ENCODE data around the gene TNFSF8.

The TNFSF8 gene

DNA sequence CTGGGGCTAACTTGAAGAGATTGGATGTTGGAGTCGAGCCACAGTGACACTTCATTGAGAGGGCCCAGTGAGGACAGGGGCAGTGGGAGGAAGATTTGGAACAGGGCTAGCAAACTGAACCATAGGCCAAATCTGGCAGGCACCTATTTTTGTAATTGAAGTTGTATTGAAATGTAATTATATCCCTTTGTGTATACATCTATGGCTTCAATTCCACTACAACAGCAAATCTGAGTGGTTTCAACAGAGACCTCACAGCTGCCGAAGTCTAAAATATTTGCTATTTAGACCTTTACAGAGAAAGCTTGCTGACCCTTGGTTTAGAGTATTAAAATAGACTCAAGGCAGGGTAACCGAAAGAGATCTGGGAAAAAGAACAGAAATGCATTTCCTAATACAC lies 4.7 kb upstream of the TNFSF8 start:
- no peak for DNase-seq

DNA sequence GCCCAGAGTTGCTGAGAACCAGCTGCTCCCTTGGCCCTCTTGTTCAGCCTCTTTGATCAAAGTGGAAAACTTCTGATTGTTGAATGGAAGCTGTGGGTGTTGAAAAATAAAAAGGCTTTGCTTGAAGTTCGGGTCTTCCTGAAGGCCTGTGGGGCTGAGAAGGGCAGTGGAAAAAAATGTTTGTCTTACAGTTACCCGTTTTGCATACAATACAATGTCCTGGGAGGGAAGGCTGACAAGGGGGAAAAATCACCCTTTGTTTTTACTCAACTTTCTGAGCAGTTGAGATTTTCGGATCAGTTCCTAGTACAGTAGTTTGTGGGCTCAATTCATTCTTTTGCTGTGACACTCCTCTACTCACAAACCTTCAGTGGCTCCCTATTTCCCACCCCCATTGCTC lies 2.1 kb upstream of the TNFSF8 start:
- no peak for DNase-seq

- no peak for DNase-seq
These were observed 1.0 kb upstream of the TNFSF8 start for GRCh38 chr9:114931407-114931806.

DNA sequence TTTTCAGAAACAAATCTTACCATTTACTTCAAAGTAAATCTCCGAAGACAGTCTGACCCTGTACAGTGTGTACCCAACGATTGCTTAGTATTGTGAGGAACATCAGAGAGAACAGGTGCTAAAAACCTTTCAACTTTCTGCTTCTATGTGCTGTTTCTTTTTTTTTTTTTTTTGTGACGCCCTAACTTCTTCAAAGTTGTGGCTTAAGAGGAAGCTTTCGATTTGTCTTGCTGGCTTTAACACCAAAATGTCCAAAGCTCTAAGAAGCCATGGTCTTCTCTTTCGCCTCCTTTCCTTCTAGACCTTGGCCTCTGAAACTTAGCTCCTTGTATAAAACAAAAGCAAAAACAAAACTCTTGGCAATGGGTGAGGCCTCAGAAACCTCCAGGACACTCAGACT lies 1.2 kb downstream of the TNFSF8 start:
- no peak for DNase-seq

DNA sequence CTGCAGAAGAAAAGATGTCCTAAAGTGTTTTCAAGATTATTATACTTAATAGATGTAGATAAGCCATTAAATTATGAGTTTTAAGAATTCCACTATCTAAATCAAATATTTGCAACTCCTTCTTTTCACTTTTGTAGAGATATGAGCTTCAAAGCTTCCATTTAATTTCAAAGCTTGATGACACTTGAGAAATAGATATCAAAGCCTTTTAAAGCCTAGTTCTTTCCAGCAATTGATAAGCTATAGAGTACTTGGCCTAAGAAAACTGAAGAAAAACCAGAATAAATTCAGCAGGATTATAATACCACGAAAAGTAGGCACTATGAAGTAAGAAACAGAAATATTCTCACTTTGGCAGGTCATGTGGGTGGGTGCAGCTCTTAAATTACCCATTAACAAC lies 1.7 kb downstream of the TNFSF8 start:
- DNase-seq, result no peak

DNA sequence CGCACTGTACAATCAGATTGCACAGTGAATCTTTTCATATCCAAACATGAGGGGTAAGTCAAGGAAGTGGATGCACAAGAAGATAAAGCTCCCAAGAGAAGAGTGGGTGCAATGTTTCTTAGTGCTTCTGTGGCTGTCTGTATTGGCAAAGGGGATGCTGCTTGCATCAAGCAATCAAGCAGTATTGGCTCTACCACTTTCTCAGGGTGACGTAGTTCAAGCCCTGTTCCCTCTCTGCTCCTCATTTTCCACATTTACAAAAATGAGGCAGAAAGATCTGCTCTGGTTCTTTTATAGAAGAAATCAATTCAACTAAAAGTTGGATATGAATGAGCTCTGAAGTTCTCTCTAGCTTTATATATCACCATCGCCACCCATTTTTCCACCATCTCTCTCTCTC lies 2.3 kb downstream of the TNFSF8 start:
- DNase-seq, result no peak

GRCh38 chr9:114925672-114926071 lies 4.7 kb downstream of the TNFSF8 start:
- no peak for DNase-seq

- DNase-seq, result no peak
These were observed 5.4 kb downstream of the TNFSF8 start for GRCh38 chr9:114925039-114925438.

DNA sequence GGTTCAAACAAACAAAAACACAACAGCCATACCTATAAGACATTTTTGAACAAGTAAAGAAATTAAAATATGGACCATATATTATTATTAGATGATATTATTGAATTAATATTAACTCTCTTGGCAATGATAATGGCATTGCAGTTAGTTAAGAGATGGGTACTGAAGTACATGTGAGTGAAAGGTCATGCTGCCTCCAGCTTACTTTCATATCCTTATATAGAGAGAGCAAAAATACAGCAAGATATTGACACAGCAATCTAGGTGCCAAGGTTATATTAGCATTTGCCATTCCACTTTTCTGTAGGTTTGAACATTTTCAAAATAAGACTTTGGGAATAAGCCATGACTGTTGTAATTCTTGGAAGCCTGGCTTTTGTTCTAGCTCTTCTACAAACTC lies 6.1 kb downstream of the TNFSF8 start:
- DNase-seq, result no peak

DNA sequence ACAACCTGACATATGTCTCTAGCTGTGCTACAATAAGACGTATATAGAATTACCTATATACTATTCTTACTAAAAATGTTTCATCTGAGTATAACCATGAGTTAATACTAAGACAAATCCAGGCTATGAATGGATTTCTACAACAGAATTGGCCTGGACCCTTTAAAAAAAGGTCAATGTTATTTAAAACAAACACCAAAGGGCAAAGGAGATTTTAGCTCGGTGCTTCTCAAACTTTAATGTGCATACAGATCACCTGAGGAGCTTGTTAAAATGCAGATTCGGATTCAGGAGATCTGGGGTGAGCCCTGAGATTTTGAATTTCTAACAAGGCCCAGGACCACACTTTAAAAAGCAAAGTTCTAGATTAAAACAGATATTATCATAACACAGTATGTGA lies 6.5 kb downstream of the TNFSF8 start:
- DNase-seq, result no peak

- no peak for DNase-seq
These were observed 9.2 kb downstream of the TNFSF8 start for GRCh38 chr9:114921171-114921570.

GRCh38 chr9:114919611-114920010 lies 10.8 kb downstream of the TNFSF8 start:
- no peak for DNase-seq

DNA sequence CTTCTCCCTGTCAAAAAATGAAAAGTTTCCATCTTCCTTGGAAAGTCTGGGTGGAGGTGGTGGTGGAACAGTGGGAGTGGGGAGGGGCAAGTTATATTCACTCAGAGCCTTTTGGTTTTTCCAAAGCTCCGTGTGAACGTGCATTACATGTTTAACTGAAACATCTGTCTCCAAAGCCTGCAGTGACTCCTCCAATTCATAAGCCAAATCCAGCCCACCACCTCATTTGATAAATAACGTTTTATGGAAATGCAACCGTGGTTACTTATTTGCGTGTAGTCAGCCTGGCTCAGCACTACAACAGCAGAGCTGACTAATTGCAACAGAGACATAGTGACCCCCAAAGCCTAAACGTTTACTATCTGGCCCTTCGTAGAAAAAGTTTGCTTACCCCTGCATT lies 13.9 kb downstream of the TNFSF8 start:
- DNase-seq, result no peak

DNA sequence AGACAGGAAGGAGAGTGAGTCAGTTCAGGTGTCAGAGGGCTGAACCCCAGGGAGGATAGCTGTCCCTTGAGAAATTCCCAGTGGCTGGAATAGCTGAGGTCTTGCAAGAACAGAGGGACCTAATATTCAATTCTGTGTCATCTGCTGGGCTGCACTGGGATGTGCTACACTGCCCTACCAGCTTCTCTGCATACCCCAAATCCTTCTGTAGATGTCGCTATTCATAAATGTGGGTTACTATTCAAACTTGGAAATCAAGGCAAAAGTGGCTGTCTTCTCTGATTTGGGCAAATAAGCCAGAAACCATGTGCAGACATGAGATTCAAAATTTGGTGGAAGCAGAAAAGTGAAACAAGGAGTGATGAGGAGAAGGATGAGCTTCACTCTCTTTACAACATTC lies 16.3 kb downstream of the TNFSF8 start:
- no peak for DNase-seq

GRCh38 chr9:114913656-114914055 lies 16.7 kb downstream of the TNFSF8 start:
- no peak for DNase-seq

DNA sequence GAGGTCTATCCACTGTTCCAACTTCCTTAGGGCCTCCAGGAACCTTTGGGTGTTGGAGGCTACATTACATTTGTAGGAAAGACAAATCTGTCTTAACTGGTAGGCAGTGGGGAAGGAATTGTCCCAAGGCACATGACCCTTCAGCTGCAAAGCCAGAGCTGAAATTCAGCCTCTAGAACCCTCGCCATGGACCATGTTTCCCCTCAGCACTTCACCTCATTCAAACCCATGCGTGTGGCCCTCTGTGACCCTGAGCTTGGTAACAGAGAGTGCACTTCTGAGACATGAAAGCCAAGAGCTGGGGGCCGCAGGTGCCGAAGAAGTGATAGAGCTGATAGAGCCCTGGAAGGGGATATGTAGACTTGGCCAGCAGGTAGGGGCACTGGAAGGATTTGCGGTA lies 17.2 kb downstream of the TNFSF8 start:
- no peak for DNase-seq

GRCh38 chr9:114911167-114911821 lies 19.1 kb downstream of the TNFSF8 start:
- DNase-seq, result peak; percentile 82

GRCh38 chr9:114910541-114910940 lies 19.9 kb downstream of the TNFSF8 start:
- DNase-seq, result peak; percentile 34

DNA sequence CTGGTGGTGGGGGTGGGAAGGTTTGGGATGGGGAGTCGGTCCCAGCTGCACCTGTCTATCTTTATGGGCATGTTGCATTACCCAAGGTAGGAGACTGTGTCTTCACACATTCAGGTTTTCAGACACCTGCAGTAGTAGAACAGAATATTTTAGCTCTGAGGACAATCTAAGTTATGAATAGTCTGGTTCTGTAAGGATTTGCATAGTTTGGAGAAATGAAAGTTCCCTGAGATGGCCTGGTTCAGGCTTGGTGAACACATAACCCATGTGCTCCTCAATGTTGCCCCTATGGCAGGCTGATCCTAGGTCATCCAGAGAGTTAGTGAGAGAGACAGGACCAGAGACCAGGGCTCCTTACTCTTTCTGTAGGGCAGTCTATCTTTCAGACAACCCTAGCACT lies 20.7 kb downstream of the TNFSF8 start:
- peak; percentile 40 for DNase-seq

DNA sequence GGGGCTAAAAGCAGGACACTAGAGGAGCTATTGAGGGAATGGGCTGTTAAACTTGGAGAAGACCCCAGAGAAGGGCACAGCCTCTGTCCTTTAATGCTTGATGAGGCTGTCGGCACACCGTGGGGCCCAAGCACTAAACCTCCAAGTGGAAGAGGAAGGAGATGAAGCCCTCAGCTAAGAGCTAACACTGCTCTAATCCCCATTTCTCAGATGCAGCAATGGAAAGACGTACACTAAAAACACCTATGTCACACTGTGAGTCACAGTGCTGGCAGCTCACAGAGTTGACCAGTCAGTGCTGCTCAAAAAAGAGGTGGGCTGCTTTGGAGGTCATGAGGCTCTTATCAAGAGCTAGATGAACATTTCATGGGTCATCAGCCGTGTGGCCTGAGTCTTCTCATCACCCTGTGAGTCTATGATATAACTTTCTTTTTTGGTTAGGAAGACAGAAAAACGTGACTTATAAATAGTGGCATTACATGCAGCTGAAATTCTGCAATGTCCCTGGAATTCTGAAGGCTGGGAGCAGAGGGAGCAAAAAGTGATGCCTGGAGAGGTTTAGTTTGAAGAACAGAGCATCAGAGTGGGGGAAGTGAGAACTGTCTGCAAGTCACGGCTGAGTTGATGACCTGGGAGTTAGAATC lies 21.5 kb downstream of the TNFSF8 start:
- peak; percentile 82 for DNase-seq

DNA sequence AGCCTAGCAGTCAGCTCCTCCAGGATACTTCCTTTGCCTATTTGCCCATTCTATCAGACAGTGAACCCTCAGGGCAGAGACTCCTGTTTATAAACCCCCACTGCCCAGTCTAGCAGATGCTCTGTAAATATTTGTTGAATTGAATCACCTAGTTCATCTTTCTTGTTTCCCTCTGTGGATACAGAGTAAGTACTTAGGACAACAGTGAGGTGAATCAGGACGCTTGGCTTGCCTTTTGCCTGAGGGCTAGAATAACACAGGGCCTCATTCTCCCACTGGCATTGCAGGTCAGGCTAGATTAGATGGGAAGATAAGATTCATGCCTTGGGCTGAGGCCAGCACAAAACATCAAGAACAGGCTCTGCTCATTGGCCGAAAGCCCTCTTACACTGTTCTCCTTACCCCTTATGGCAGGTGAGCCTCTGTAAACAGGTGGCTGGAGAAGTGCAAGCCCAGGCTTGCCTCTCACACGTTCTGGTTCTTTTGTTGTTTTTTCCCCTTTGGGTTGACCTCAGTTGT lies 22.2 kb downstream of the TNFSF8 start:
- DNase-seq, result peak; percentile 98

GRCh38 chr9:114906922-114907571 lies 23.3 kb downstream of the TNFSF8 start:
- DNase-seq, result peak; percentile 90

DNA sequence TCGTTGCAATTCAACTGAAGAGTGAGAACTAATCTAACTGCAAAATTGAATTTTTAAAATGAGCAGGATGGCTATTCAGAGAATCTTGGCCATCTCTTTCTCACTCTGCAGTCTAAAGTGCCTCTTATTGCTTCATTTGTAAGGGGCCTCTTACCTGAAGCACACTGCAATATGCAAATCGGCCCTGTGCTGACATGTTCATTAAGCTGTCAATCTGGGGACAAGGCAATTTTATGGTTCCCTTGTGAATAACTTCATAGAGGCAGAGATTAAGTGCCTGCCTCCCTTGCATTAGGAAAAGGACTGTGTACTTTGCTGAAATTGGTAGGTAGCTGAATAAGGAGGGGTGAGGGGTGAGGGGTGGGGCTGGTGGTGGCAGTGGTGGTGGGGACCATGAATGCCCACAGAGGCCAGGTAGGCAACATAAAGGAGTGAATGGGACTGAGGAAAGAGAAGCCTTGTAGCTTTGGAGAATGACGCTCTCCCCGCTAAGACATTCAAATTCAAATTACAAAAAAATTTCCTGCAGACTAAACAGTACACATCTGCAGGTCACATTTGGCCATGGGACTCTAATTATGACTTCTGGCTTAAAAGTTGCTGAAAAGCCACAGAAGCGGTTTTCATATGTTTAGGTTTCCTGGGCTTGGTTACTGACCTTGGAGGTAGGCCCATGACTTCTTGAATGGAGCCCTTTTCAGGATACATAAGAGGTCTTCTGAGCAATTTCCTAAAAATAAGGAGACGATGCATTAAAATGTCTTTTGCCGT lies 25.0 kb downstream of the TNFSF8 start:
- DNase-seq, result no peak
